Hematopoietic multipotent progenitor cell treated with erythropoietin and hydrocortisone succinate and interleukin-3 and kit ligand, for 6 days (in vitro differentiated cells): ENCODE measurements around the gene HCRTR1.

Source experiments
- DNase-seq: peaks from one replicate; pipeline ENCODE4 v3.0.0-alpha.2; 2015

HCRTR1 gene

GRCh38 chr1:31600641-31601040 is 16.8 kb upstream of the HCRTR1 start:
- DNase-seq = no peak

GRCh38 chr1:31602081-31602480 is 15.4 kb upstream of the HCRTR1 start:
- no peak for DNase-seq

- no peak for DNase-seq
Measured at GRCh38 chr1:31605908-31606427, 11.5 kb upstream of the HCRTR1 start.

- DNase-seq = no peak
Measured at GRCh38 chr1:31607360-31607759, 10.1 kb upstream of the HCRTR1 start.

GRCh38 chr1:31609514-31610118 is 7.9 kb upstream of the HCRTR1 start:
- no peak for DNase-seq

DNA sequence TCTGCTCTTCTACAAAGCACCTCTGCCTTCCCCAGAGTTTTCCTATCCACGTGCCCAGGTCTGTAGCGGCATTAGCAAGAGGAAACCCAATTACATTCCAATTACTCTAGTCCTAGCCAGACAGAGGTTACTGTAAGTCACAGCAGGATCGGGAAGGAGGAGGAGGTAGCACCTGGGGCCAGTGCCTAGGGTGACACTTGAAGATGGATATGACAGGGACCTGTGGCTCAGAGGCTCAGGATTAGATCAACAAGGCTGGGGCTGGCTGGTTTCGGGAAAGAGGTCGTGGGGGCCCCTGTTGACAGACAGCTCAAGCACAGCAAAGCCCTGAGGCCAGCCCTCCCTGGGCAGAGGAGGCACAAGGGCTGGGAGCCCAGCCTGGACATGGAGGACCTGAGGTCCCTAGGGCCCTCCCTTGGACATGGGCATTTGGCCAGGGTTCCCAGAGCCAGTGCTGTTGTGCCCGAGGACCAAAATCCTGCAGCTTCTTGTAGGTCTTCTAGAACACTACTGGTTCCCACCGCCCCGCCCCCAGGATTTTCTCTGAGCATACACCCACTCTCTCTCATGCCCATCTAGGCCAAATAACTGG is 3.0 kb upstream of the HCRTR1 start:
- no peak for DNase-seq

- DNase-seq = no peak
Measured at GRCh38 chr1:31615414-31615813, 2.1 kb upstream of the HCRTR1 start.

DNA sequence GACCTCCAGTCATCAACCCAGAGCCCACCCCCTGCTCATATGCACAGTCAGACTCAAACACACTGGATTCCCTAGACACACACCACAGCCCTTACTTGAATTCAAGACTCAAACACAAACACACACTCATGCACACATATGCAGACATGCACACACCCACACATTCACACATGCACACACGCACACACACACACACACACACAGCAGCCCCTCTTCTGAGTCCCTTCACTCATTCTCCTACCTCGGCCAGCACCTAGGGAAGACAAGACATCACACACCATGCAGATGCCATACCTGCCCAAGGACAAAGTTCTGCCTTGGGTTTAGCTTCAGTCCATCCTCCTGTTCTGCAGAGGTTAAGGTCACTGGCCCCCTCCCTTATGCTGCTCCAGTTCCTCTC is 1.6 kb upstream of the HCRTR1 start:
- no peak for DNase-seq

DNA sequence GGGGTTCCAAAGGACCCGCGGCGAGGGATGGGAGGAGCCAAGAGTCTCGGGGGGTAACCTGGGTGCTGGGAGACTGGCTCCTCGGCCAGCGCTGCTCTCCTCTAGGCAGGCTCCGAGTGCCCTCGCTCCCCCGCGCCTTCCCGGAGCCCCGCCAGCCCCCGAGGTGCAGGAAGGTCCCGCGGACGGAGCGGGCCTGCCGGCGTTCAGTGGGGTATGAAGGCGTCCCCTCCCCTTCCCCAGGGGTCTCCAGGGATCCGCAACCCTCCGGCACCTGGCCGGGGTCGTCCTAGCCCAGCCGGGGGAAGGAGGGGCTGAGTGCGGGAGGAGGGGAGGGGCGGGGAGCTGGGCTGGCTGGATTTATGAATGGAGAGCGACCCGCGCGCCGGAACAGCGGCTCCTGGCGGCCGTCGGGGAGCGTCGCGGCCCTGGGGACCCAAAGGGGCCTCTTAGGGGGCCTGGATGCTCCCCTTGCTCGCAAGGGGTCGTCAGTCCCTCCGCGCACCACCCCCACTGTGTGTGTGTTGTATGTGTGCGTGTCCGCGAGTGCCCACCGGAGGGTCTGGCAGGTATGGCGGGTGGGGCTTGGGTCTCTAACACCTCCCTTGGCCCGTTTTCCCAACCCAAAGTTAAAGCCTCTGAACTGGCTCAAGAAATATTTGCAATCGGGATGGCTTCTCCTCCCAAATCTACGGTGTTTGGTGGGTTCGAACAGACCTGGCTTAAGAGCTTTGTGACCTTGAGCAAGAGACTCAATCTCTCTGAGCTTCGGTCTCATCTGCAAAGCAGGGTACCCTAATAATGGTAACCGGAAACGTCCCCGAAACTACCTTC is 642 bp downstream of the HCRTR1 start:
- DNase-seq = peak; percentile 53

DNA sequence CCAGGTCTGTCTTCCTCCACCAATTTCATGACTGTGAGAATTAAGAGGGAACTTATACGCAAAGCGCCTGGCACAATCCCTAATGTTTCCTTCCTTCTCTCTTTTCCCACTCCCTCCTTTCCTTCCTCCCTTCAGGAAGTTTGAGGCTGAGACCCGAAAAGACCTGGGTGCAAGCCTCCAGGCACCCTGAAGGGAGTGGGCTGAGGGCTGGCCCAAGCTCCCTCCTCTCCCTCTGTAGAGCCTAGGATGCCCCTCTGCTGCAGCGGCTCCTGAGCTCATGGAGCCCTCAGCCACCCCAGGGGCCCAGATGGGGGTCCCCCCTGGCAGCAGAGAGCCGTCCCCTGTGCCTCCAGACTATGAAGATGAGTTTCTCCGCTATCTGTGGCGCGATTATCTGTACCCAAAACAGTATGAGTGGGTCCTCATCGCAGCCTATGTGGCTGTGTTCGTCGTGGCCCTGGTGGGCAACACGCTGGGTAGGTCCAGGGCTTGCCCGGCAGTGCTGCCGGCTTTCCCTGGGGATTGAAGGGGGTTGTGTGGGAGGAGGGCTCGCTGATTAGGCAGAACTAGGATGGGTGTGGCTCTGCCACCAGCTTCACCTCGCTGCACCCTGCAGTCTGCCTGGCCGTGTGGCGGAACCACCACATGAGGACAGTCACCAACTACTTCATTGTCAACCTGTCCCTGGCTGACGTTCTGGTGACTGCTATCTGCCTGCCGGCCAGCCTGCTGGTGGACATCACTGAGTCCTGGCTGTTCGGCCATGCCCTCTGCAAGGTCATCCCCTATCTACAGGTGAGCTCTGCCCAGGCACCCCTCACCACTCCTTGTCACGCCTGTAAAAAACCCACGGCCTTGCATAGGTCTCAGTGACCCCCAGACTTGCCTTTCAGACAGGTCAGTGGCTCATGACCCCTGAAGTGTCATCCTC is 1.7 kb downstream of the HCRTR1 start:
- DNase-seq = no peak

- DNase-seq = no peak
Measured at GRCh38 chr1:31620631-31621497, 3.4 kb downstream of the HCRTR1 start.

DNA sequence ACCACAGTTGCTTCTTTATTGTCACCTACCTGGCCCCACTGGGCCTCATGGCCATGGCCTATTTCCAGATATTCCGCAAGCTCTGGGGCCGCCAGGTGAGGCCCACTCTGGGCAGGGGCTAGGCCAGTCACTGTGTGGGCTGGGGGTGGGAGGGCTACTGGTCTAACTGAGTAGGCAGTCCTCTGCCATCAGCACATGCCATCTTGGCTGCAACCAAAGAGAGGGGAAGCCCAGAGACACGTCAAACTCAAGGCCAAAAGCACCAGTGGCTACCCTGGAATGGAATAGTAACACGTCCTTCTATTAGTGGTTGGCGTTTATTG is 4.0 kb downstream of the HCRTR1 start:
- DNase-seq = no peak

DNA sequence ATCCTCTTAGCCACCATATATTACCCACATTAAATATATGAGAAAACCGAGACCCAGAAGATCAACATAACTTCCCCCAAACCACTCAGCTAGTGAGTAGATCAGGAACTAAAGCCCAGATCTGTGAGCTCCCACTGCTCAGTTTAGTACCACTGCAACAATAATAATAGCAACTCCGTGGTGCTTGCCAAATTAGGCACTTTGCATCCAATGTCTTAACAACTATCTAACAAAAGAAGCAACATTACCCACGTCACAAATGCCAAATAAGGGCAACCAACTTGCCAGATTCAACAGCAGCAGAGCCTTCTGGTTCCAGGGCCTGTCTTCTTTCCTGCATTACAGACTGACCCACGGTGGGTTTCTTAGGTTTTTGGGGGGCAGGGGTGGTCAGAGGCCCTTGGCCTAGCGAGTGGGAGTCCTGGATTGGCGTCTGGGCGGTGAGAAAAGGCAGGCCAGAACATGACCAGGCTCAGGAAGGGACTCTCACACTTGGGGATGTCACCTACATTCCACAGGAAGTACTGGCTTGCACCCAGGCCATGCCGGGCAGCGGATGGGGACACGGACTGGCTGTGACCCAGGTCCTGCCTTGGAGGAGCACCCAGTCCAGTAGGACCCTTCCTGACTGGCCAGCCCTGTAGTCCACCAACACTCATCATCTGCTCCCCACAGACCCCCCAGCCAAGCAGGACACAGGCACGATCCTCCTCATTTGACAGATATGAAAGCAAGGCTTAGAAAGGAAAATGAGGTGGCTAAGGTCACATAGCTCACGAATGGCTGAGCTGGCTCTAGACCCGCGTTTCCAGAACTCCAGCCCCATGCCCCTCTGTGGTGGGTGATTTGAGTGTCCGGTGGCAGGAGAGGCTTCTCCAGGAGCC is 4.6 kb downstream of the HCRTR1 start:
- no peak for DNase-seq

GRCh38 chr1:31623365-31623764 is 5.9 kb downstream of the HCRTR1 start:
- no peak for DNase-seq

GRCh38 chr1:31624309-31624708 is 6.8 kb downstream of the HCRTR1 start:
- DNase-seq = no peak

GRCh38 chr1:31624731-31625514 is 7.4 kb downstream of the HCRTR1 start:
- no peak for DNase-seq

- no peak for DNase-seq
Measured at GRCh38 chr1:31625561-31626222, 8.2 kb downstream of the HCRTR1 start.

GRCh38 chr1:31626223-31627207 is 9.0 kb downstream of the HCRTR1 start:
- no peak for DNase-seq
